ENCODE data around the gene LATS2.

DNA sequence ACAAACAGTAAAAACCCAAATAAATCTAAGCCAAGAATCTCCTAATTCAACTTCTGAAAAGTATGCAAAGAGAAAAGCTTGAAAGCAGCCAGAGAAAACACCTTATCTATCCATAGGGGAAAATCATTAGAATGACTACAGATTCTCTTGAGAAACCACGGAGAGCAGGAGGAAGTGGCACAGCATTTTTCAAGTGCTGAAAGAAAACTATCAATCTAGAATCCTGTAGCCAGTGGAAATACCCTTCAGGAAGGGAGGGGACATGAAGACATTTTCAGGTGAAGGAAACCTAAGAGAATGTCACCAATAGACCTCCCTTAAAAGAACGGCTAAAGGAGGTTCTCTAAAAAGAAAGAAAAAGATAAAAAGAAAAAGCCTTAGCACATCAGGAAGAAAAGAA, 92.6 kb downstream of the LATS2 start:
- no peak for TF ChIP-seq CTCF (IDR thresholded peaks at IDR 0.05)
- TF ChIP-seq POLR2A (IDR thresholded peaks at IDR 0.05), result no peak

Data from esophagus squamous epithelium (tissue), 4 donors.